T-helper 1 cell treated with Interleukin-12 subunit alpha and Interleukin-12 subunit beta and Interleukin-4 antibody, amounts not matched to agents 30 ng/mL and 1 ng/mL, for 36 hours (primary cell): ENCODE results near the gene PHLDA2. TPM values are rescaled to one million over a fixed set of nuclear protein-coding genes. Genes with fewer than 3 reads are reported as not detected.

Experiments
- intact Hi-C: fragments of 100-400 bp; cut with micrococcal nuclease; formaldehyde crosslinking; loops from one replicate; pipeline ENCODE4 v1.15.1; 2024
- total RNA-seq: library from RNA; stranded (reverse); gene quantifications from 2 replicates; pipeline ENCODE4 v1.2.3, GENCODE V29; 2022

Gene PHLDA2
- total RNA-seq, 1 donor from 2014 or later, result 6.2 TPM

DNA sequence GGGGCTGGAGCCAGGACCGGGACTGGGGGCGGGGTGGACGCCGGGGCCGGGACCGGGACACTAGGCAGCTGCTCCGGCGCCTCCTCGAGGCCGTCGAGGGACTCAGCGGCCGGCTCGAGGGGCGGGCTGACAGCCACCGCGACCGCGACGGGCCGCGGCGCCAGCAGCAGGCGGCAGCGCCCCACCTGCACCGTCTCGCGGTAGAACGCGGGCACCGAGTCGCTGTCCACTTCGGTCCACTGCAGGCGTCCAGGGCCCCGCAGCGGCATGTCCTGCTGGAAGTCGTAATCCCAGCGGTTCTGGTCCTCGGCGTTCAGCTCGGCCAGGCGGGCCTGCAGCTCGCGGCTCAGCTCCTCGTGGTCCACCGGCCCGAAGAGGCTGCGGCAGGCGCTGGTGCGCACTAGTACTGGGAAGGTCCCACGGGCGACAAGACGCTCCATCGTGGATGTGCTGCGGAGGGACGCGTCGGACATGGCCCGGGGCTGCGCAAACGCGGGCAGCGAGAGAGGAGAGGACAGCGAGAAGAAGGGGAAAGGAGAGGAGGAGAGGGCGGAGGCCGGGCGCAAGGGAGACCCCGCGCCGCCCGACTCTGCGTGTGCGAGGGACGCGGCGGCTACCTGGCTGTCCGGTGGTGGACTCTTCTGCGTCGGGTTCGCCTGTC is 44.1 kb downstream of the PHLDA2 start:
- intact Hi-C loops, result loop anchor here (1.0 to 10.0 kb wide), 8 partner anchors 17 to 690 kb away; partner anchors contain the start of genes CD81, KCNQ1OT1, NAP1L4 and TSSC4

GRCh38 chr11:2883979-2884815 is 45.0 kb downstream of the PHLDA2 start:
- intact Hi-C loops, result loop anchor here (10.0 kb wide), 1 partner anchor 689 kb away; no protein-coding TSS in a partner anchor

- intact Hi-C loops, result loop anchor here (10.0 kb wide), 1 partner anchor 689 kb away; no protein-coding TSS in a partner anchor
These were observed 45.6 kb downstream of the PHLDA2 start for GRCh38 chr11:2883640-2883978.

- intact Hi-C loops, result loop anchor here (10.0 kb wide), 1 partner anchor 688 kb away; no protein-coding TSS in a partner anchor
These were observed 46.7 kb downstream of the PHLDA2 start for GRCh38 chr11:2882396-2883110.

DNA sequence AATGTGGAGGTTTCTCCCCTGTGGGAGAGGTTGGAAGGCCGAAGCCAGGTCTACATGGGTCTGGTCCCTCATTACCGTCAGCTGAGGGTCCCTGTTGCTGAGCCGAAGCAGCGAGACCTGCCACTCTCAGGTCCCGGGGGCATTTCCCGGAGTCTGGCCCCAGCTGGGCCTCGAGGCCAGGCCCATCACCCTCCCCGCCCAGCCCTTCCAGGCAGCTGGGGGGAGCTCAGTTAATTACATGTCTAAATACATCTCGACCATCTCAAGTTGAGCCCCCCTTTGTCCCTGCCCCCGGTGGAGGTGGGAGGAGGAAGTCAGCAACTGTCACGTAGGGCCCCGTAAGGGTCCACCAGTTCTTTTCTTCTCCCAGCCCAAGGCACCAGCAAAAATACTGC is 47.2 kb downstream of the PHLDA2 start:
- intact Hi-C loops, result loop anchor here (10.0 kb wide), 1 partner anchor 687 kb away; no protein-coding TSS in a partner anchor

- intact Hi-C loops, result loop anchor here (10.0 kb wide), 1 partner anchor 687 kb away; no protein-coding TSS in a partner anchor
These were observed 47.9 kb downstream of the PHLDA2 start for GRCh38 chr11:2881076-2881980.

DNA sequence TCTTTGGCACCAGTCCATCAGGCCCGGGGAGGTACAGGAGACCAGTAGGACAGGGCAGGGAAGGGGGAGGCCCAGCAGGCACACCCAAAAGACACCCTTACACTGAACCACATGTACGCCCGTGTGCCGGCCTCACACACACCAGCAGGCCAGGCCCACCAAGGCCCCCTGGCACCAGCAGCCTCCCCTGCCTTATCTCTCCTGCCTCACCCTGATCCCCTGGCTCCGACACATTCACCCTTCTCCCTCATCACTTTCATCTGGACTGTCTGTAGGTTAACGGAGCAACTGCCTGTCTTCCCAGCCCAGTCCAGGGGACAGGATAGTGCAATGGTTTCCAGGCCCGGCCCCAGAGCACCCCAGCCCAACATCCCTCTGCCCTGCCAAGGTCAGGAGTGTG is 48.6 kb downstream of the PHLDA2 start:
- intact Hi-C loops, result loop anchor here (10.0 kb wide), 1 partner anchor 686 kb away; no protein-coding TSS in a partner anchor

DNA sequence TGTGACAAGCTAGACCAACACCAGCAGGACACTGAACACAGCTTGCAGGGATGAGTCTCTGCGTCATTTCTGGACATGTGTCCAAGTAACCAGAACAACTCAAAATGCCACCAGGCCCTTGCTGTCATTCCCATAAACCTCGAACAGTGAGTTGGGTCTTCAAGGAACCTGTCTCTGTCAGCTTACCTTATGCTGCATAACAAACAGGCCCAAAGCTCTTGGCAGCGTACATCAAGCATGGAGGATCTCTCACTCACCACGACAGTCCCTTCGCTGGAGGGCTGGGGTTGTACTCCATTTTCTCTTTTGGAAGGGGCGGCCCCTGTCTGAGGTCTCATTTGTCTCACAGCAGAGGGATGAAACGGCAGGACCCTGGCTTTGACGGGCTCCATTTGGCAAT is 50.4 kb downstream of the PHLDA2 start:
- intact Hi-C loops, result no loop called here

Other genes starting within 250 kb of the PHLDA2 start
- 0.54 TPM in 2 replicates for gene KCNQ1OT1, start 229.4 kb downstream of the PHLDA2 start, total RNA-seq
- 0.29 and 0.46 TPM in 2 replicates for gene CDKN1C, start 43.6 kb downstream of the PHLDA2 start, total RNA-seq
- gene NAP1L4, start 62.9 kb upstream of the PHLDA2 start, total RNA-seq, result 301 and 313 TPM in 2 replicates
- 84.1 and 95.9 TPM in 2 replicates for gene CARS1, start 128.0 kb upstream of the PHLDA2 start, total RNA-seq
- 1.6 and 3.4 TPM in 2 replicates for gene OSBPL5, start 235.9 kb upstream of the PHLDA2 start, total RNA-seq